ENCODE measurements around the gene UROS. TPM values are rescaled to one million over a fixed set of nuclear protein-coding genes. Genes with fewer than 3 reads are reported as not detected.
A peak's percentile ranks its signal among the peaks of the same experiment; 100 is the strongest.

Gene UROS
- total and polyA plus RNA-seq, 8 donors: 8.2 to 60.9 (median 22.5) TPM

DNA sequence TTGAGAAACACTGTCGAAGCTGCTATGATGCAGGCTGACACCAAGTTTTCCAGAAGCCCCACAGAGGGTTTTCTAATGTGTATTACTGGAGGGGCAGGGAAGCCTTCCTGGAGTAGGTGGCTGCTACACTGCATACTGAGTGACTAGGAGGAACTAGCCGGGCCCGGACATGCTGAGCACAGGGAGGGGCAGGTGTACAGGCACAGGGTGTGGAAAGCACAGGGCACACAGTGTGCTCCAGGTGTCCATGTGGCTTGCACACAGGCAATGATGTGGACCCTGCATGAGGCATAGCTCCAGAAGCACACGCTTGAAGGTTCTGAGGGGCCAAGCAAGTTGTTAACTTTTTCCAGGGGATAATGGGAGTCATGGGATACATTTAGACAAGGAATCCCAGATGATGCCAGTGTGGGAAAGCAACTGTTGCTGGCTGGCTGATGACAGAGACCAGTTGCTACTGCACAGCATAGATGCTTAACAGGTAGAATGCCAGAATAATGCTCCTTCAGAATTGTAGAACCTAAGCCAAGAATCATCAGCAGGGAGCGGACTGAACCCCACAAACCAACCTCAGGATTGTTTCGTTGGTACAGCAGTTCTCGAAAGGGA lies 43.5 kb upstream of the UROS start:
- no peak overlapping the region for H3K4me3 ChIP-seq

DNA sequence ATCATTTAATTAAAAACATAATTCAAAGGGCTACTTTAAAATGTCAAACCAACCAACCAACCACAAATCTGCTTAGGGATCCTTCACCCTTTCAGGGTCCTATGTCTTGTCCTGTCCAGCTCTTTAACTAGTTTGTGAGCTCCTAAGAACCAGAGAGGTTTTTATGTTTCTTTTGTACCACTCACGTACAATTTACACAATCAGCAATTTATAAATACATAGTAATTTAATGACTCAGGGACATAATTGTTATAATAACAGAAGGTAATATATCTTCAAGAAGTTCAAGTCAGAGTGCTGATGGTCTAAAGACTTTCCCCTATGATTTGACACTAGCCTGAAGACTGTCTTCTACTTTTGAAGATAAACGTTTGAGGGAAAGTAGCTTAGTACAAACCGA lies 42.1 kb upstream of the UROS start:
- intact Hi-C loops (cut with DNase I; ENCODE audit: low total_unique reads): no loop called here
- WGBS, 5 donors: 87 to 90% (median 89%) methylated on average over 3 of the region's 3 CpGs
- Histone ChIP-seq H3K27me3 (no peaks in the 10 kb centered on the region), H3K9me3 (no peaks in the 10 kb centered on the region), H3K4me1 (peaks cover 3 to 9% (median 4%) of the 10 kb centered on the region in 4 donors), H3K36me3 (peaks cover 16 to 52% (median 38%) of the 10 kb centered on the region in 4 donors), H3K4me3 (no peak overlapping the region), H3K27ac (no peak overlapping the region)
- DNase-seq: no peak
- TF ChIP-seq, protein P1, sequence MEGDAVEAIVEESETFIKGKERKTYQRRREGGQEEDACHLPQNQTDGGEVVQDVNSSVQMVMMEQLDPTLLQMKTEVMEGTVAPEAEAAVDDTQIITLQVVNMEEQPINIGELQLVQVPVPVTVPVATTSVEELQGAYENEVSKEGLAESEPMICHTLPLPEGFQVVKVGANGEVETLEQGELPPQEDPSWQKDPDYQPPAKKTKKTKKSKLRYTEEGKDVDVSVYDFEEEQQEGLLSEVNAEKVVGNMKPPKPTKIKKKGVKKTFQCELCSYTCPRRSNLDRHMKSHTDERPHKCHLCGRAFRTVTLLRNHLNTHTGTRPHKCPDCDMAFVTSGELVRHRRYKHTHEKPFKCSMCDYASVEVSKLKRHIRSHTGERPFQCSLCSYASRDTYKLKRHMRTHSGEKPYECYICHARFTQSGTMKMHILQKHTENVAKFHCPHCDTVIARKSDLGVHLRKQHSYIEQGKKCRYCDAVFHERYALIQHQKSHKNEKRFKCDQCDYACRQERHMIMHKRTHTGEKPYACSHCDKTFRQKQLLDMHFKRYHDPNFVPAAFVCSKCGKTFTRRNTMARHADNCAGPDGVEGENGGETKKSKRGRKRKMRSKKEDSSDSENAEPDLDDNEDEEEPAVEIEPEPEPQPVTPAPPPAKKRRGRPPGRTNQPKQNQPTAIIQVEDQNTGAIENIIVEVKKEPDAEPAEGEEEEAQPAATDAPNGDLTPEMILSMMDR (IDR thresholded peaks at IDR 0.05): no peak
- TF ChIP-seq POLR2A (IDR thresholded peaks at IDR 0.05) (no peak), POLR2AphosphoS5 (IDR thresholded peaks at IDR 0.05) (no peak), EP300 (IDR thresholded peaks at IDR 0.05) (no peak)

More for the DNA sequence above, 43.5 kb upstream of the UROS start:
- H3K36me3 ChIP-seq: peaks cover 16 to 44% (median 33%) of the 10 kb centered on the region in 4 donors
- intact Hi-C loops (cut with DNase I; ENCODE audit: low total_unique reads): no loop called here
- 84 to 90% (median 85%) methylated on average over 7 of the region's 7 CpGs for WGBS, 5 donors
- H3K27me3 ChIP-seq: no peaks in the 10 kb centered on the region
- no peak overlapping the region for H3K27ac ChIP-seq
- peaks cover 0 to 18% (median 9%) of the 10 kb centered on the region in 4 donors for H3K4me1 ChIP-seq
- no peaks in the 10 kb centered on the region for H3K9me3 ChIP-seq
- peak in 1 of 2 donors; percentile 52 for DNase-seq
- TF ChIP-seq POLR2AphosphoS5 (IDR thresholded peaks at IDR 0.05): peak in 1 of 3 donors; percentile 35
- TF ChIP-seq, protein P1 (IDR thresholded peaks at IDR 0.05): no peak
- TF ChIP-seq EP300 (IDR thresholded peaks at IDR 0.05): no peak

DNA sequence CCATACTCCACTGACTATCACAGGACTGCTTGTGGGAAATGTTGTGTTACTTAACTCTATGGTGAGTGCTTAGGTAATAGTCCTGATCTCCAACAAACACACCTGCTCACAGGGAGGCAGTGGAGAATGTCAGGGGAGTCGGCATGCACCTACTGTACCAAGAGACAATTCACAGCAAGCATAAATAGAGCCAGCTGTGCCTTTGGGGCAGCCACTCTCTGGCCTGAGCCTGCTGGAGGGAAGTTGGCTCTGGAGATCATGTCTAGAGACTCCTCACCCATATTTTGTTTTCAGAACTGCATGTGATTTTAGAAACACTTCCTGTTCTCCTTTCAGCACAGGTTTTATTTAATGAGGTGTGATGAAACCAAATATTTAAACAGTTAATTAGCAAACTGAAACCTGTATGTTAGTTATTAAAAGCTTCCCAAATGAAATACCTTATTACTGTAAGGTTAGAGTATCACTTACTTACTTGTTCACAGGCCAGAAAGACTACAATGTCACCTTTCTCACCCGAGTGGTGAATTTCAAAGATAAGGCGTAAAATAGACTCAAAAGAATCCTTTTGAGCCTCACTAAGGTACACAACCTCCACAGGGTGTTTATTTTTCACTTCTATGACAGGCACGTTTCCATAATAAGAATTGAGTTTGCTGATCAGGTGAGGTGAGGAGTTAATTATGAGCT lies 36.2 kb upstream of the UROS start:
- H3K36me3 ChIP-seq: peaks cover 3 to 67% (median 60%) of the 10 kb centered on the region in 4 donors
- intact Hi-C loops (cut with DNase I; ENCODE audit: low total_unique reads): no loop called here

DNA sequence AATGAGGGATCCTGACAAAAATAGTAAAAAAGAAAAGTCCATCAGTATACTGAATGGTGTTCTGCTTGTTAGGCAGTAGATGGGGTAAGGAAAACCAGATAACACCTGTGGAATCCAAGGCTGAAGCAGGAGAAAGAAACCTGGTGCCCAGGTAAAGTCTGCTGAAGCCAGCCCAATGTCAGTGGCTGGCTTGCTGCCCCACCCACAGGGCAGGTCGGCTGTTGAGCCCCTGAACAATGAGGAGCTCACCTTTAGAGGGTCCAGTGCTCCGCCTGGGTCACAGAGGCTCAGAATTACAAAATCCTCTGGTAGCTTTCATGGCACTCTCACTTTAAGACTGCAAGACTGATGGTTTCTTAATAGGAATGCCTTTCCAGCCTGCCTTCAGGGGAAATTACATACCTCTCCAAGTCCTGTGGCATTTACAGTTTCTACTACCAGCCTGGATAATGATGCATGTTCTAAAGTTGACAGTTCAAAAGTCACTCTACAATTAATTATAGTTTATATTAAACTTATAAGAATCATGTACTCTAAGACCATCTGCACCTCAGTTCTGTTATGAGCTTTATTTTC lies 34.2 kb upstream of the UROS start:
- Histone ChIP-seq H3K4me3 (no peak overlapping the region), H3K36me3 (peaks cover 12 to 78% (median 61%) of the 10 kb centered on the region in 4 donors), H3K27me3 (no peaks in the 10 kb centered on the region), H3K27ac (peak overlapping the region in 2 of 5 donors; percentile 18 to 49), H3K4me1 (peaks cover 0 to 15% (median 5%) of the 10 kb centered on the region in 4 donors), H3K9me3 (no peaks in the 10 kb centered on the region)
- no peak for TF ChIP-seq POLR2AphosphoS5 (IDR thresholded peaks at IDR 0.05)
- intact Hi-C loops (cut with DNase I; ENCODE audit: low total_unique reads): no loop called here
- WGBS, 5 donors: 65 to 85% (median 71%) methylated on average over 2 of the region's 2 CpGs
- DNase-seq: no peak

More for the DNA sequence above, 36.2 kb upstream of the UROS start:
- Histone ChIP-seq H3K4me1 (peaks cover 0 to 15% (median 5%) of the 10 kb centered on the region in 4 donors), H3K27ac (peak overlapping the region in 4 of 5 donors; percentile 39 to 67 (median 61)), H3K9me3 (no peaks in the 10 kb centered on the region), H3K4me3 (no peak overlapping the region), H3K27me3 (no peaks in the 10 kb centered on the region)
- TF ChIP-seq, protein P1 (IDR thresholded peaks at IDR 0.05): no peak
- TF ChIP-seq POLR2A (IDR thresholded peaks at IDR 0.05): no peak
- TF ChIP-seq EP300 (IDR thresholded peaks at IDR 0.05): no peak
- no peak for TF ChIP-seq POLR2AphosphoS5 (IDR thresholded peaks at IDR 0.05)
- peak in 1 of 2 donors; percentile 38 for DNase-seq
- WGBS, 5 donors: 31 to 62% (median 54%) methylated on average over 4 of the region's 4 CpGs
